Measurements from ENCODE around the gene POLD2. TPM values are rescaled to one million over a fixed set of nuclear protein-coding genes. Genes with fewer than 3 reads are reported as not detected.

Gene POLD2
- total RNA-seq, 1 experiment from 2014 or later = 154 TPM

- no peaks in the 10 kb centered on the region for H3K9me3 Mint-ChIP-seq
- CTCF ChIA-PET = no interaction called here
- no peak overlapping the region for H3K4me3 Mint-ChIP-seq
- ATAC-seq (no peak), DNase-seq (ENCODE audit: low spot score) (no peak)
- TF ChIP-seq, protein P1, sequence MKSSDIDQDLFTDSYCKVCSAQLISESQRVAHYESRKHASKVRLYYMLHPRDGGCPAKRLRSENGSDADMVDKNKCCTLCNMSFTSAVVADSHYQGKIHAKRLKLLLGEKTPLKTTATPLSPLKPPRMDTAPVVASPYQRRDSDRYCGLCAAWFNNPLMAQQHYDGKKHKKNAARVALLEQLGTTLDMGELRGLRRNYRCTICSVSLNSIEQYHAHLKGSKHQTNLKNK (CRISPR knock-in tag; IDR thresholded peaks at IDR 0.05) = no peak
- TF ChIP-seq ARID4B (CRISPR knock-in tag; IDR thresholded peaks at IDR 0.05; ENCODE audit: borderline replicate concordance) (no peak), FOXP4 (CRISPR knock-in tag; IDR thresholded peaks at IDR 0.05) (no peak), ZBTB43 (CRISPR knock-in tag; IDR thresholded peaks at IDR 0.05) (no peak)
- H3K27me3 Mint-ChIP-seq (ENCODE audit: low read depth) = peaks cover 18% of the 10 kb centered on the region
- peaks cover 27% of the 10 kb centered on the region for H3K36me3 Mint-ChIP-seq
- H3K4me1 Mint-ChIP-seq = peaks cover 11% of the 10 kb centered on the region; the same call in 1 of the 2 replicates
- POLR2A ChIA-PET = no interaction called here
- no peak overlapping the region for H3K27ac Mint-ChIP-seq
These were observed 43.9 kb downstream of the POLD2 start for GRCh38 chr7:44079331-44080021.

DNA sequence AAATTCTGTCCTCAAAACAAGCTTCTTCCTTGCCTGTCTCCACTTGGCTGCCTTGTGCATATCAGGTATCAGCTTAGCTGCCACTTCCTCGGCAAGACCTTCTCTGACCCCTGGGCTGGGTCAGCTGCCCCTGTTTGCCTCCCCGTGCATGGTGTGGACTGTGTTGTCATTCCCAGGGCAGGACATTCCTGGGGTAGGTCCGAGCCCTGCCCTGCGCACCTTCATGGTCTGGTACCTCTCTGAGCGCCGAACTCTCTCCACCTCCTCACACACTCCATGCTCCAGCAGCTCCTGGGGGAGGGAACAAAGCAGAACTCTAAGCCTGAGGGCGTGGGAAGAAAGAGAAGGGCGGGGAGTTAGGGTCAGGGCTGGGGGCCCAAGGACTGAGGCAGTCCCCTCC, 44.8 kb downstream of the POLD2 start:
- DNase-seq (ENCODE audit: low spot score) (no peak), ATAC-seq (no peak)
- Mint-ChIP-seq H3K4me1 (peaks cover 11% of the 10 kb centered on the region; the same call in 1 of the 2 replicates), H3K4me3 (no peak overlapping the region), H3K27me3 (ENCODE audit: low read depth) (peaks cover 8% of the 10 kb centered on the region), H3K27ac (no peak overlapping the region), H3K9me3 (no peaks in the 10 kb centered on the region), H3K36me3 (peaks cover 29% of the 10 kb centered on the region)
- CTCF ChIA-PET = no interaction called here
- TF ChIP-seq ESRRA (CRISPR knock-in tag; IDR thresholded peaks at IDR 0.05; ENCODE audit: borderline replicate concordance) = no peak
- POLR2A ChIA-PET = interaction anchor here (0.6 kb wide), 1 partner anchor 37 kb away, joined by 6 read pairs; no protein-coding TSS in a partner anchor

DNA sequence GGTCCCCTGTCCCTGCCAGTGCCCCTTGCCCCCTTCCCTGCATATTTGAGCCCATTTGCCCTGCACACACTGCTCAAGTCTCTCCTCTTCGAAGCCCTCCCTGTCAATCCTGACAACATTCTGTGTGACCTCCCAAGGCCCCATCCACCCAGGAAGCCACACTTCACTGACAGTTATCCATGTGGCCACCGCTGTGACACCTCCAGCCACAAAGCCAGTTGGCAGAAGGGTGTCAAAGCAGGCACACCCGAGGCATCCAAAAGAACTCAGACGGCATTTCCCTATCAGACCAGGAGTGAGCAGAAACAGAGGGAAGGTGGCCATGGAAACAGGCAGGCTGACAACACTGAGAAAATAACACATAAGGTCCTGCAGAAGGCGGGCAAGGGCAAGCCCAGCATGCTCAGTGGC, 45.7 kb downstream of the POLD2 start:
- H3K4me3 Mint-ChIP-seq = no peak overlapping the region
- peaks cover 29% of the 10 kb centered on the region for H3K36me3 Mint-ChIP-seq
- TF ChIP-seq ELF4 (CRISPR knock-in tag; IDR thresholded peaks at IDR 0.05; ENCODE audit: low read depth) (no peak), ZBTB21 (CRISPR knock-in tag; IDR thresholded peaks at IDR 0.05; ENCODE audit: borderline replicate concordance) (no peak), GABPB1 (CRISPR knock-in tag; IDR thresholded peaks at IDR 0.05) (no peak), ZNF138 (CRISPR knock-in tag; conservative IDR thresholded peaks at IDR 0.05) (no peak), CREM (CRISPR knock-in tag; IDR thresholded peaks at IDR 0.05) (no peak), ZNF317 (CRISPR knock-in tag; IDR thresholded peaks at IDR 0.05; ENCODE audit: borderline replicate concordance, low read depth) (no peak), FOXJ3 (CRISPR knock-in tag; IDR thresholded peaks at IDR 0.05; ENCODE audit: borderline replicate concordance) (no peak), E2F5 (CRISPR knock-in tag; IDR thresholded peaks at IDR 0.05) (no peak), USF2 (CRISPR knock-in tag; IDR thresholded peaks at IDR 0.05) (no peak), ZNF396 (CRISPR knock-in tag; IDR thresholded peaks at IDR 0.05; ENCODE audit: borderline replicate concordance) (no peak)
- TF ChIP-seq, protein P2, sequence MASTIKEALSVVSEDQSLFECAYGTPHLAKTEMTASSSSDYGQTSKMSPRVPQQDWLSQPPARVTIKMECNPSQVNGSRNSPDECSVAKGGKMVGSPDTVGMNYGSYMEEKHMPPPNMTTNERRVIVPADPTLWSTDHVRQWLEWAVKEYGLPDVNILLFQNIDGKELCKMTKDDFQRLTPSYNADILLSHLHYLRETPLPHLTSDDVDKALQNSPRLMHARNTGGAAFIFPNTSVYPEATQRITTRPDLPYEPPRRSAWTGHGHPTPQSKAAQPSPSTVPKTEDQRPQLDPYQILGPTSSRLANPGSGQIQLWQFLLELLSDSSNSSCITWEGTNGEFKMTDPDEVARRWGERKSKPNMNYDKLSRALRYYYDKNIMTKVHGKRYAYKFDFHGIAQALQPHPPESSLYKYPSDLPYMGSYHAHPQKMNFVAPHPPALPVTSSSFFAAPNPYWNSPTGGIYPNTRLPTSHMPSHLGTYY (CRISPR knock-in tag; IDR thresholded peaks at IDR 0.05) = no peak
- TF ChIP-seq, protein P3, sequence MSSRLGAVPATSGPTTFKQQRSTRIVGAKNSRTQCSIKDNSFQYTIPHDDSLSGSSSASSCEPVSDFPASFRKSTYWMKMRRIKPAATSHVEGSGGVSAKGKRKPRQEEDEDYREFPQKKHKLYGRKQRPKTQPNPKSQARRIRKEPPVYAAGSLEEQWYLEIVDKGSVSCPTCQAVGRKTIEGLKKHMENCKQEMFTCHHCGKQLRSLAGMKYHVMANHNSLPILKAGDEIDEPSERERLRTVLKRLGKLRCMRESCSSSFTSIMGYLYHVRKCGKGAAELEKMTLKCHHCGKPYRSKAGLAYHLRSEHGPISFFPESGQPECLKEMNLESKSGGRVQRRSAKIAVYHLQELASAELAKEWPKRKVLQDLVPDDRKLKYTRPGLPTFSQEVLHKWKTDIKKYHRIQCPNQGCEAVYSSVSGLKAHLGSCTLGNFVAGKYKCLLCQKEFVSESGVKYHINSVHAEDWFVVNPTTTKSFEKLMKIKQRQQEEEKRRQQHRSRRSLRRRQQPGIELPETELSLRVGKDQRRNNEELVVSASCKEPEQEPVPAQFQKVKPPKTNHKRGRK (CRISPR knock-in tag; IDR thresholded peaks at IDR 0.05; ENCODE audit: borderline replicate concordance) = no peak

More for the DNA sequence above, 45.7 kb downstream of the POLD2 start:
- Mint-ChIP-seq H3K27ac (no peak overlapping the region), H3K4me1 (peaks cover 9% of the 10 kb centered on the region; the same call in 1 of the 2 replicates), H3K9me3 (no peaks in the 10 kb centered on the region), H3K27me3 (ENCODE audit: low read depth) (no peaks in the 10 kb centered on the region)
- no peak for DNase-seq (ENCODE audit: low spot score)
- ChIA-PET CTCF (no interaction called here), POLR2A (no interaction called here)
- ATAC-seq = no peak

All from WTC11 (cell line).